ENCODE results near the gene FLT3.
A peak's percentile ranks its signal among the peaks of the same experiment; 100 is the strongest.
"Not testable (repeated sequence)": the region's sequence is repeated elsewhere in the genome, so short reads cannot be mapped to it uniquely, and the experiment has no call there.

Gene FLT3

GRCh38 chr13:28100150-28101121, at the start of gene FLT3:
Gene FLT3, minus strand, starts transcription at chr13:28100576. Its CDS starts 66 bp downstream, at chr13:28100510.
- DNase-seq: peak; percentile 41

- DNase-seq: no peak
Observed at GRCh38 chr13:28147495-28147894, 47.1 kb upstream of the FLT3 start.

DNA sequence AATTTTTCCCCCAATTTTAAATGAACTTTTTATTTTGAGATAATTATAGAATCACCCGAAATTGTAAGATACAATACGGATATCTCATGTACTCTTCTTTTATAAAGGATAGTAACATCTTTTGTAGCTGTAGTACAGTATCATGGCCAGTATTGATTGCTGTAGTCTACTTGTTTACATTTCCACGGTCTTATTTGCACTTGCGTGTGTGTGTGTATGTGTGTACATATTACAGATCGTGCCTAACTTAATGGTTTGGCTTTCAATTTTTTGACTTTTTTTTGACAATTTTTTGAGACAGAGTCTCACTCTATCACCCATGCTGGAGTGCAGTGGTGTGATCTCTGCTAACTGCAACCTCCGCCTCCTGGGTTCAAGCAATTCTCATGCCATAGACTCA, 44.7 kb upstream of the FLT3 start:
- no peak for DNase-seq

GRCh38 chr13:28141542-28141941, 41.2 kb upstream of the FLT3 start:
- DNase-seq: not testable (repeated sequence)

DNA sequence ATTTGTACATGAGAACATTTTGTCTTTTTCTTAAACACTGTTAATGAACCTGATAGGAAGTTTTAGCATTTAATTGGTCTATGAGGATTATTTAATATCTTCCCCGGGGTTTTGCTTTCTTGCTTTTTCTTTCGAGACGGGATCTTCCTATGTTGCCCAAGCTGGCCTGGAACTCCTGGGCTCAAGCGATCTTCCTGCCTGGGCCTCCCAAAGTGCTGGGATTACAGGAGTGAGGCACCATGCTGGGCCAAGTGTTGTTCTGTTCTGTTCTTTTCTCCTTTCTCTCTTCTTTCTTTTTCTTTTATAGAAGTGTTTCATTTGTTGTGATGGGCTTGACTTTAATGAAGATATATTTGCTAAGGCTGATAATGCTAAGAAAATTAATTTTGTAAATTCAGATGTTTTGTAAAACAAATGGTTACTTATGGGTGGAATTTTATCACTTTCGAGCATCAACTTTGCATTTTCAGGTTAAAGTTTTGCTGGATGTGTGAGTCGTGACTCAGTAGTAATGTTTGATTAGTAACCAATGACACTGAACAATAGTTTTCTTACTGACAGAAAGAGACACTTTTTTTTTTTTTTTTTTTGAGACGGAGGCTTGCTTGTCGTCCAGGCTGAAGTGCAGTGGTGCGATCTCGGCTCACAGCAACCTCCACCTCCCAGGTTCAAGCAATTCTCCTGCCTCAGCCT, 40.2 kb upstream of the FLT3 start:
- no peak for DNase-seq

- peak; percentile 91 for DNase-seq
Observed at GRCh38 chr13:28138756-28139470, 38.5 kb upstream of the FLT3 start.

DNA sequence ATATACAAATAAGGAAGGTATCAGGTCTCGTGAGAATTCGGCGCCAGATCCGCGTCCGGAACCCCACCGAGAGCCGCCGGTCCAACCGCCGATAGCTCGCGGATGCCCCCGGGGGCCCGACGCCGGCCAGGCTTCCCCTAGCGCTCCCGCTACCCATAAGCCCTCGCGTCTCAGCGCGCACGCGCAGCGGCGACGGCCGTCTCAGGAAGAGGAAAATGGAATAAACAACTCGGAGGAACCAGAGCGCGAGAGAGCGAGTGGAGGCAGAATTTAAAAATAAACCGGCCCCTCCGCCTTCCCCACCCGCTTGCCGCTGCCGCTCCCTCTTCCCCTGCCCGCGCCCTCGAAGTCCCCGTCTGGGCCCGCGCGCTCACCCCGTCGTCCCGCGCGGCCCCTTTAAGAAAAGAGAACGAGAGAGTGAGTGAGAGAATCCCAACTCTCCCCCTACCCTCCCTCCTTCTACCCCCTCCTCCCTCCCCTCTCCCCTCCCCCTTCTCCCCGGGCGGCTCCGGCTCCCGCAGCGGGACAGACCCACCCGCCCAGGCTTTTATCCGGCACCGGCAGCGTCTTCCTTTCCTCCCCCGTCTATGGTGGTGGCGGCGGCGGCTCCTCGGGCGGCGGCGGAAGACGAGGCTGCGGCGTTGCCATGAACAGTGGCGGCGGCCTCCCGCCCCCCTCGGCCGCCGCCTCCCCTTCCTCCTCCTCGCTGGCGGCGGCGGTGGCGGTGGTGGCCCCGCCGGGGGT, 37.8 kb upstream of the FLT3 start, which contains the start of gene PAN3:
PAN3 (plus strand) TSS at position 534 of the 744 bp plus-strand sequence; CDS start at position 647, 113 bp downstream.
- peak; percentile 93 for DNase-seq

DNA sequence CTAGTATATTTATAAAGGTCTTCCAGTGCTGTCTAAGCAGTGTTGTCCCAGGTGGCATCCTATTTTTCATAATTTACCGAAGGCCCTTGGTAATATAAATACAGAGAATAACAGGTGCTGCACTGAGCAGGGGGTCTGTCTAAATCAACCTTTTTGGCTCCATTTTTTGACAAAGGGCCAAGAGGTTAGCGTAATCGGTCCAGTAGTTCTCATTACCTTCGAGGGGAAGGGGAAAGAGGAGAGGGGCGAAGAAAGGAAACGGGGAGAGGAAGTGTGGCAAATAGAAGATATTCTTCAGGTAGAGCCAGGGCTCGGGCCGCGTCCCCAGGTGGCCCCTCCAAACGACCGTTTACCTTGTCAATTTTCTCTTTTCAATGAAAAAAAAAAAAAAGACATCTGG, 37.2 kb upstream of the FLT3 start:
- DNase-seq: no peak

- DNase-seq: peak; percentile 31
Observed at GRCh38 chr13:28136916-28137315, 36.5 kb upstream of the FLT3 start.

DNA sequence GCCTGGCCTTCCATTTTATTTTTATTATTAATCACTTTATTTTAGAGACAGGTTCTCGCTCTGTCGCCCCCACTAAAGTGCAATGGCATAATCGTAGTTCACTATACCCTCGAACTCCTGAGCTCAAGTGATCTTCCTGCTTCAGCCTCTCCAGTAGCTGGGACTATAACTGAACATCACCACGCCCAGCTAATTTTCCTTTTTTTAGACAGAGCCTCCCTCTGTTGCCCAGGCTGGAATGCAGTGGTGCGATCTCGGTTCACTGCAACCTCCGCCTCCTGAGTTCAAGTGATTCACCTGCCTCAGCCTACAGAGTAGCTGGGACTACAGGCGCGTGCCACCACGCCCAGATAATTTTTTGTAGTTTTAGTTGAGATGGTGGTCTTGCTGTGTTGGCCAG, 31.3 kb upstream of the FLT3 start:
- no peak for DNase-seq

DNA sequence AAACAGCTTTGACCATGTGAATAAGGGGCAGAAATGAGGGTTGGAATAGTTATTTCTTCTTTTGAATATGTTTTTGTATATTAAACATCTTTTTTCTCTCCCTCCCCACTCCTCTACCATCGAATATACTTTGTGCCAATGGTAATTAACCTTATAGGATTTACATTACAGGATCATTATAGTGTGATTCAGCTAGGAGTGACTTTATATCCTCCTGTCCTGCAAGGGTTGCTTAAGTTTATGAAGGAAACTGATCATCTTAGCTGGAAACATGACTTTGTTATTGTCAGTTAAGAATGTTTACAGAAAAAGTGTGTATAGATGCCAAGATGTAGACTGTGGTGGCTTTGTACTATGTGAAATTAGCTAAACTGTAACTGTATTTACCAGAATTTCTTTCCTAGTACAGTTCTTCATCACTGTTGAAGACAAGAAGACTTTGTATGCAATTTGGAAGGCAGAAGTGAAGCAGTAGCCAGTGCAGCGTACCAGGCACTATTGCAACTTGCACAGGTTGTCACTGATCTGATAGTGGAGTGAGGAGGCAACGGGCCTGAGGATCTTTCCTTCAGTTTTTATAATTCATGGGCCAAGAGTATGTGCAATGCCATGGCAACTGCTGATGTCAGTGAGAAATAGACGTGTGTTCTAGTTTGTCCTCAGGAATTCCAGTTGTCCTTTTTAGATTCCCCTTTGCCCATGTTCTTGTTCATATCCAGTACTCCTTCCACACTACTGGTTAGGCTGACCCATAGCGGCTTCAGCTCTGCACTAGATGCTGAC, 29.7 kb upstream of the FLT3 start:
- DNase-seq: no peak

- no peak for DNase-seq
Observed at GRCh38 chr13:28128926-28129325, 28.6 kb upstream of the FLT3 start.

- DNase-seq: no peak
Observed at GRCh38 chr13:28128030-28128429, 27.7 kb upstream of the FLT3 start.

GRCh38 chr13:28121224-28121623, 20.8 kb upstream of the FLT3 start:
- DNase-seq: no peak

DNA sequence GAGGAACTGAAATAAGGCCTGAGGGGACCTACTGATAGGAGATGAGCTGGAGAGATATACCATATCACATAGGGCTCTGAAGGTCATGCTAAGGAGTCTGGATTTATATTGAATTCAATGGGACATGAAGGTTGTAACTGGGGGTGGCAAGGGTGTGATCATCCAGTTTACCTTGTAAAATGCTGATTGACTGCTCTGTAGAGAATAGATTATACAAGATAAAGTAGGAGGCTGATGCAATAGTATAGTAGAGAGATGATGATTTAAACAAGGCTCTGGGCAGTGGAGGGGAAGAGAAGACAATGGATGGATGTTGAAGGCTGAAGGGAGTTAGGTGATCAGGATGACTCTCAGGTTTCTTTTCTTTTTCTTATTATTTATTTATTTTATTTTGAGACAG, 19.9 kb upstream of the FLT3 start:
- DNase-seq: no peak

DNA sequence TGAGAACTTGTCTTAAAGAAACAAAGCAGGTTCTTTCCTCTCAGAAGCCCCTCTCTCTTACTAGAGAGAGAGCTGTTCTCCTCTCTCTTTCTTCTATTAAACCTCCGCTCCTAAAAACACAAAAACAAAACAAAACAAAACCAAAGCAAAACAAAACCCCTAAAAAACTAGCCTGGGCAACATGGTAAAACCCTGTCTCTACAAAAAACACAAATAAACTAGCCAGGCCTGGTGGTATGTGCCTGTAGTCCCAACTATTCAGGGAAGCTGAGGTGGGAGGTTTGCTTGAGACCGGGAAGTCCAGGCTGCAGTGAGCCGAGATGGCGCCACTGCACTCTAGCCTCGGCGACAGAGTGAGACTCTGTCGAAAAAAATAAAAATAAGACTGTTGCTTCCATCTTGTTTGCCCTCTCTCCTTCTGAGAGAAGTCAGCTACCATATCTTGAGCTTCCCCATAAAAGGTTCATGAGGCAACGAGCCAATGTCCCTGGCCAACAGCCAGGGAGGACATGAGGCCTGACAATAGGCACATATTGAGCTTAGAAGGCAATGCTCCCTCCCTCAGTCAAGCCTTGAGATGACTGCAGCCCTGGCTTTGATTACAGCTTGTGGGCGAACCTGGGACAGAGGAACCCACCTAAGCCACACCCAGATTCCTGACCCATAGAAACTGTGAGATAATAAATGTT, 17.5 kb upstream of the FLT3 start:
- no peak for DNase-seq

DNA sequence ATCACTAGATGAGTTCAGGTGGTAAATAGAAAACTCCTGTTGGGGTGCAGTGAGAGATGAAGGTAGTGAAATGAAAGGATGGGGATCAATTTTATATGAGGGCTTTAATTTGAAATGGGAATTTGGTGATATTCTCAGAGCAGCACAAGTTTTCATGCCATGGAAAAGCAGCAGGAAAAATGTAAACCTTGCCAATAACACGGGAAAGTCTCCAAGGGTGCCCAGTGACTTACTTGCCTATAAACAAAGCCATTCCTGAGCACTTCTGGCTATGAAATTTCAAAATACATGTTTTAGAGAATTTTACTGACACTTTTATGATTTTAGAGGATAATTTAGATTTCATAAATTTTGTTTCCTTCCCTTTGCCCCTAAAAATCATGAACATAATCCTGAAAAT, 16.4 kb upstream of the FLT3 start:
- no peak for DNase-seq

DNA sequence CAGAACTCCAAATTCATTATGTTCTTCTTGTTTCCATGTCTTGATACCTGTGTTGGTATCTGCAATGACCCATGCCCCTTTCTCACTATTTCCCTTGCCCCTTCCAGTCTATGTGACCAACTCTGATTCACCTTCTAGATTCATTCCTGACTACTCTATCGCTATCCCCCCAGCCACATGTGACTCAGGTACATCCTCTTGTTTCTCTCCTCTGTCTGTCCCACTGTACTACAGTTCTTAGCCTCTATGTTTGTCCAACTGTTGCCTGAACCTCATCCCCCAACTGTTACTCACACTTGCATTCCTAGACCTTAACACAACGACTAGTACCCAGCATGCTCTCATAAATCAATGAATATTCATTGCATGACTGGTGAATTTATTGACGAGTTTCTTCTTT, 10.0 kb upstream of the FLT3 start:
- DNase-seq: no peak

GRCh38 chr13:28106976-28107375, 6.6 kb upstream of the FLT3 start:
- DNase-seq: no peak

GRCh38 chr13:28101886-28102285, 1.5 kb upstream of the FLT3 start:
- not testable (repeated sequence) for DNase-seq

Measured in CD4-positive, alpha-beta T cell treated with Interleukin-12 subunit alpha and Interleukin-12 subunit beta, for 1 hour (primary cell).